GM21825 (cell line): ENCODE data around the gene FDX2.

Experiments
- ATAC-seq: cut with Tn5 transposase; IDR thresholded peaks from one replicate; pipeline ENCODE4 v1.9.1; 2021; ENCODE audit warnings: mild to moderate bottlenecking, moderate library complexity; ENCODE audit not compliant: unreplicated experiment

FDX2 gene

GRCh38 chr19:10332965-10333757 is 17.3 kb upstream of the FDX2 start, which contains the start of gene RAVER1:
TSS of gene RAVER1 (minus strand) at chr19:10333529. CDS start at chr19:10333507, 22 bp downstream.
- peak; percentile 60 for ATAC-seq

GRCh38 chr19:10332158-10332964 is 16.5 kb upstream of the FDX2 start:
- ATAC-seq, result no peak

- no peak for ATAC-seq
These were observed 13.7 kb upstream of the FDX2 start for GRCh38 chr19:10329555-10329954.

GRCh38 chr19:10328558-10329429 is 13.0 kb upstream of the FDX2 start:
- no peak for ATAC-seq

- no peak for ATAC-seq
These were observed 12.0 kb upstream of the FDX2 start for GRCh38 chr19:10327793-10328192.

- no peak for ATAC-seq
These were observed 9.9 kb upstream of the FDX2 start for GRCh38 chr19:10325732-10326131.

GRCh38 chr19:10321874-10322835 is 6.3 kb upstream of the FDX2 start:
- ATAC-seq, result no peak

GRCh38 chr19:10321417-10321797 is 5.6 kb upstream of the FDX2 start:
- no peak for ATAC-seq

GRCh38 chr19:10320602-10321416 is 5.0 kb upstream of the FDX2 start:
- ATAC-seq, result no peak

GRCh38 chr19:10318807-10319682 is 3.2 kb upstream of the FDX2 start:
- ATAC-seq, result no peak

- no peak for ATAC-seq
These were observed 2.1 kb upstream of the FDX2 start for GRCh38 chr19:10317857-10318462.

GRCh38 chr19:10317045-10317856 is 1.4 kb upstream of the FDX2 start:
- ATAC-seq, result no peak

GRCh38 chr19:10316229-10317044 is 622 bp upstream of the FDX2 start:
- peak; percentile 19 for ATAC-seq

GRCh38 chr19:10309423-10309822 is 6.4 kb downstream of the FDX2 start, which contains the start of gene ZGLP1:
TSS of gene ZGLP1 (minus strand) at chr19:10309815.
- no peak for ATAC-seq

- no peak for ATAC-seq
These were observed 9.5 kb downstream of the FDX2 start for GRCh38 chr19:10306327-10306726.
